Esophagus mucosa (tissue), 1 donor: ENCODE data around the gene SCAI. TPM values are rescaled to one million over a fixed set of nuclear protein-coding genes. Genes with fewer than 3 reads are reported as not detected.
"Not testable (repeated sequence)": the region's sequence is repeated elsewhere in the genome, so short reads cannot be mapped to it uniquely, and the experiment has no call there.

ENCODE experiments used
- ATAC-seq: fragments of 200-7000 bp; cut with Tn5 transposase; one replicate; pipeline ENCODE4 v1.9.1; 2020
- total RNA-seq: library from RNA; stranded (reverse); gene quantifications from one replicate; pipeline ENCODE4 v1.2.4, GENCODE V29; 2023
- donor health status: DM: yes; HTN: yes; CAD: no.

The SCAI gene
- total RNA-seq, 1 donor from 2014 or later: 3.0 TPM

DNA sequence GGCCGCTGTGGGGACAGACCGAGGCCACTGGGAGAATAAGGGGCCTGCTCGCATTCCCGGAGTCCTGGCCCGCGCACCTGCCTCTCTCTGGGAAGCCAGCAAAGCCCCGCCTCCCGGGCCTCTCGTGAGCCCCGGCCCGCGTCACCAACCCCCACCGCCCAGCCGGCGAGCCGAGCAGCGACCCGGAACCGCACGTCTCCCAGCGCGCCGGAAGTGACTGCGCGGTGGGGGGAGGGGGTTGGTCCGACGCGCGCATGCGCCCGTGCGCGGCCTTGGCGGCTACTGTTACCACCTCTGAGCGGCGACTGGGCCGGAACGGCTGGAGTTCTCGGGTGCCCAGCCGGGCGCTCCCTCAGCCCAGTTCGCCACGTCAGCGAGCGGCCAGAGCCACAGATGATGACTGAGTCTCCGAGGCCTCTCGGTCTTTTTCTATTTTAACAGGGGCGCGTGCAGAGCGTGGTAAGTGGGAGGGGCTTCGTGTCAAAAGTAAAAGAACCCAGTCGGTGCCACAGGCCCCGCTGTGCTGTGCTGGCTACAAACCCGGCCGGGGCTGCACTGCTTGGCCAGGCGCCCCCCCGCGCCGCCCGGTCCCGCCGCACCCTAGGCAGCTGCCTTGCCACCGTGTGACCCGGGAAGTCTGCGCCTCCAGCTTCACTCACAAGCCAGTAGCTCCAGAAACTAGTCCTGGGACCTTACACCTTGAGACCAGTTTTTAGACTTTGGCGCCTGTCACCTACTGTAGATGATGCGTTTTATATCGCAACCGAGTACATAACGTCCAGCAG is 202.2 kb downstream of the SCAI start, which contains the start of gene GOLGA1:
Gene GOLGA1 (minus strand): TSS at position 190 of the 785 bp plus-strand sequence. CDS start 2,372 bp downstream, outside the sequence.
- peak; percentile 99 for ATAC-seq

DNA sequence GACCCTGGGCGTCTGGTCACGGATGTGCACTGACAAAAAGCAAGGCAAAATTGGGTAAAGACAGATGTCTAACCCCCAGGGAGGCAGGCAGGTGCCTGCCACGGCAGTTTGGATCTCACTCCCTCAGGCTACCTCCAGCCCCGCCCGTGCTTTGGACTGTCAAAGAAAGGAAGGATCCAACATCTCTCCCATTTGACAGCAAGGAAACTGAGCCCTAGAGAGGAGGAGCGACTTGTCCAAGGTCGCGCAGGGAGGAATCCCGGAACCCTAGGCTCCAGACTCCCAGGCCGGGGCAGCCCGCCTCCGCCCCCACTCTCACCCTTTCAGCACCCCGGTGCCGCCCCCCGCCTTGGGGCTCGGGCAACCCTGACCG is 202.8 kb downstream of the SCAI start:
- peak; percentile 59 for ATAC-seq

DNA sequence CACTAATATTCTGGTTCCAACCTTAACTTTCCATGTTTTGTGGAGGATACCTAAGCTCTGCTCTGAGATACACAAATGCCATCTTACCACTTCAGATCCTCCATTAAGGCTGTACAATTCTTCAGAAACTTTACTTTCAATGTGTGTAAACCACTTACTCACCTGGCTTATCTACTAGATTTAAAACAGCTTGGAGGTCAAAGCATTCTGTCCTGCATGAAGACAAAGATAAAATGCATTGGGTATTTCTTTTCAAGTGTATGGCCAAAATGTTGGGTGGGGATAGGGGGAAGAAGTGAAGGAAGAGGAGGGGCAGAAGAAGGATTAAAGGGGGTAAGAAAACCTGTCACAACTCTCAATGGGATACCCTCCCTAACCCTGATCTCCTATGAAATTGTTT is 203.4 kb downstream of the SCAI start:
- ATAC-seq: no peak

DNA sequence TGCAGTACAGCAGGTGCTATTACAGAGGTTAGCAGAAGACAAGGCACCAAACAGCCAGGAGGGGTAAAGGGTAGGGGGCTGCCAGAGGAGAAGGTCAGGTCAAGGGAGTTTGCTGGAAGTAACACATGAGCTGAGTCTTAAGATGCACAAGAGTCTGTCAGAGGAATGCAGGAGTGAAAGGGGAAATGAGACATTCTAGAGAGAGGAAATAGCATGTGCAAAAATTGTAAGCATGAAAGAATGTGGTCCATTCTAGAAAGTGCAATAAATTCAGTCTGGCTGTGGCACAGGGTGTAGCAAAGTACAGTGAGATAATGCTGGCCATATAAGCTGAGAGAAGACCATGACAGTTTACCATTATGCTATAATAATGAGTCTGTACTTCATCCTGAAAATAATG is 209.0 kb downstream of the SCAI start:
- ATAC-seq: no peak

DNA sequence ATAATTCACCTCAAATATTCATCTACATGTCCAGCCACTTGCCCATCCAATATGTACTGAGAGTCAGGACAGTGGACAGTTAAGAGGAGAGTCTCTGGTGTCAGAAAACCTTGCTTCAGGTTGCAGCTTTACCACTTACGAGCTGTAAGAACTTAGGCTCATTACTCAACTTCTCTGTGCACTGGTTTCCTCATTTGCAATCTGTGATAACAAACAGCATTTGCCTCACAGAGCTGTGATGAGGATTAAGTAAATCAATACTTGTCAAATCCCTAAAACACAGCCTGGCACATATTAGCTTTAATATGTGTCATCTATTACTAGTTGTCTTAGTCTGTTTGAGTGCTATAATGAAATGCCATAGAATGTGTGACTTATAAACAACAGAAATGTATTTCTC is 211.0 kb downstream of the SCAI start:
- ATAC-seq: no peak

DNA sequence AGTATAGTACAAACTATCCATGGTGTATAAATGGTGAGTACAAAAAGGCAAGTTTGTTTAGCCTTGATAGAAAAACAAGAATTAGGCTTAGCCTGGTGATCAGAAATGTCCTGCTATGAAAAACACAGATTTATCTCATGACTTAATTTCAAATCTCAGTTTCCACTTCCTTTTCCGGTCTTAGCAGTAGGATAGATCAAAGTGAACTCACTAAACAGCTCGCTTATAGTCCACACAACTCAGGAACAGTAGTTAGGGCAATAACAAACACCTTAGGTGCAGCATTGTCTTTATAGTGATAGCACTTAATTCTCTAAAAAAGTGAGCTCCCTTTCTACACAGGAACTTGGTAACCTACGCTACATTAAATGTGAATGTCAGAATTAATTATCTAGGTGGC is 213.9 kb downstream of the SCAI start:
- ATAC-seq: no peak

DNA sequence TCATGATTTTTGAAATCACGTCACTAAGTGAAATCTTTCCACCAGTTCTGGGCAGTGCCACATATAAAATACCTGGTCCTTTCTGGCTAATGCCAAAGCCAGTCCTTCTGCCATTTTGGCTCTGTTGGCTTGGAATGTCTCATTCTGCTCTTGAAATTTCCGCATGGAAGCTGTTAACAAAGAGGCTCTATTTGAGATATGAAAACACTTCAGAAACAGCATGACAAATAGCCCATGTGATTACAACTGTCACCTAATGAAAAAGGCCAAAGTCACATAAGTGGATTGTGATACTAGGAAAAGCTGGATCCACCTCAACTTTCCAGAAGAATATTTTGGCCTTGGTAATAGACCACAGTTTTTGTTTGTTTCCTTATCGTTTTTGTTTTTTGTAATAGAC is 215.2 kb downstream of the SCAI start:
- no peak for ATAC-seq

DNA sequence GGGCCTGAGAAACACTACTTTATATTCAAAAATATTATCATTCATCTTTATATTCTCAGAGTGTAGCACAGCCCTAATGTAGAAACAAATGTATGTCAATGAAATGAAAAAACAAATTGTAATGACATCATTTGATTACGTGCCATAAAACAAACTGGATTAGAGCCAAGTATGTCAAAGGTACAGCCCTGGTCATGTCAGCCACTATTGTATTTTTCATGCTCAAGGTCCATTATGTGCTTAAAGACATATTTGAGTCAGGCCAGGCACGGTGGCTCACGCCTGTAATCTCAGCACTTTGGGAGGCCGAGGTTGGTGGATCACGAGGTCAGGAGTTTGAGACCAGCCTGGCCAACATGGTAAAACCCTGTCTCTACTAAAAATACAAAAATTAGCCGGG is 222.9 kb downstream of the SCAI start:
- ATAC-seq: not testable (repeated sequence)

DNA sequence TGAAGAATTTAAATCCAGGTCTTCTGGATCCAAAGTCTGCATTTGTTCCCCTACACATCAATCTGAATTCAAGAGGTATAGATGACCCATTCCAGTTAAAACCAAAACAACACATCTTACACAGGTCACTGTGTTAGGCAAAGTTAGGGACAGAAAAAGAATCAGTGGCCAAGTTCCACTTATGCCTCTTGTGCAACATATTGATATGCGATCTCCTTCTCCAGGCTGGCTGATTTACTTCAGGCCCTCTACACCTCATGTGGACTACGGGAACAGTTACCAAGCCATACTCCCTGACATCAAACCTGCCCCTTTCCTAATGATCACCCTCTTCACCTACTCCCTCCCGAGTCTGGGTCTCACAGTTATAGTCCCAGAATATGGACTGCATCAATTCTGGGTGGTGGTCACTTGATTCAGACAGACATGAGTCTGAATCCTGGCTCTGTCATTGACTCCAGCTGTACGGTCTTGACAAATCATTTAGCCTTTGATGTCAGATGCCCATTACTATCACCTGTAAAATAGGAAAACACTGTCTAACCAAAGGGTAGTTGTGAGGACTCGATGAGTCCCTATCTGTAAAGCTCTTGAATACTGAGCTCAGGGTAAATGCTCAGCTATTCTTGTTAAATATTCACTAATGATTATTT is 228.4 kb downstream of the SCAI start:
- no peak for ATAC-seq

DNA sequence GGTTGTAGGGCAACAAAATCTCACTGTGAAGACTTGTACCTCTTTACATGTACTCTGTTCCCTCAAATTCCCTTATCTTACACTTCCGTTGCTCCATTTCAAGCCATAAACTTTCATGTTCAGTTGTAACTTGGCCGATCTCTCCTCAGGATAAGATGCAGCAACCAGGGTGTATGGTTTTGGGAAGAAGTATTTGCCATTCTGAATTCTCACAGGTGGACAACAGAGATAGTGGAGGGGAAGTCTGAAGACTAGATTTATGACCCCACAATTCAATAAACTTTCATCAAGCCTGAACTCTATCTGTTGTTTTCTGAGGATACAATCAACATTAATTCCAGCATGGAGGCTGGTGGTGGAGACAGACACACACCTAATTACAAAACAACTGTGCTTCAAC is 229.9 kb downstream of the SCAI start:
- no peak for ATAC-seq

DNA sequence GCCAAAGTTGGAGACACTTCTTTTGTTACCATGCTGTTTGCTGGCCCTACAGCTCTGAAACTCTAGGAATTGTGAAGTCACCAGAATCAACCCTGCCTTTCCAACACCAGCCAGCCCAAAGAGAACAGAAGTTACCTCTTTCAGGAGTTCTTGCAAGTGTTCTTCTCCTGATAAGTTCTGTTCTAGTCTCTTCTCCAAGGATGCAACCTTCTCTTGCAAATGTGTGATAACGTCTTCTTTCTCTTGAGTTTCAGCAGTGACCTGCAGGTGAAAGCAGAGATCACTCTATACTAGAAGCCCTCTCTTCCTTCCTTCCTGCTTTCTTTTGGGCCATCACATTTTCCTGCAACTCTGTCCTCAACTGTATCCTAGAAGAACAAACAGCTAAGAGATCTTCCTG is 231.6 kb downstream of the SCAI start:
- ATAC-seq: no peak

DNA sequence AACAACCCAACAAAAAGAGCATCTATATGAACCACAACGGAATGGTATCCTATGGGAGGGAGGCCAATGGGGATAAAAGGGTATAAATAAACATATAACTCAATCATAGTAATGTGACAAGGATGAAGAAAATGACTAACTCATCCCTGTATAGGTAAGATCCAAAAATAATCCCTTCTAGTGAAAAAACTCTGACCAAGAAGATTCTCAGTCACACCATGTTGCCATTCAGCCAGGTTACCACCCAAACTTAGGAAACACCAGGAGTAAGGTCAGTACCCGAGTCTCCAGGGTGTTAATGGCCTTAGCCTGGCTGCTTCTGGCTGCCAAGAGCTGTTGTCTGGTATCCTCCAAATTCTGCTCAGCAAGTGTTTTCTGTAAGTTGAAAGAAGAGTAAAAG is 235.2 kb downstream of the SCAI start:
- ATAC-seq: no peak

DNA sequence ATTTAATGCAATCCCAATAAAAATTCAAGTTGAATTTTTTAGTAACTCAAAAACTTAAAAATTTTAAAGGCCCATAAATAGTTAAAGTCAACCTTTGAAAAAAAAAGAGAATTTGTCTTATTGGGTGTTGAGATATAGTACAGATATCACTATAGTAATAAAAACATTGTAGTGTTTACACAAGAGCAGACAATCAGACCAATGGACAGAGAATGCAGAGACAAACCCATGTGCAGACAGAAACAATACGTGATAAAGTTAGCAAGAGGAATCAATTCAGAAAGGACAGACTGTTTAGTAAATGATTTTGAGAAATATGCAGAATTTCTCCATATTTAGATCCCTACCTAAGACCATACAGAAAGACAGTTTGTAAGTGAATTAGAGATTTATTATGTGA is 236.4 kb downstream of the SCAI start:
- no peak for ATAC-seq

DNA sequence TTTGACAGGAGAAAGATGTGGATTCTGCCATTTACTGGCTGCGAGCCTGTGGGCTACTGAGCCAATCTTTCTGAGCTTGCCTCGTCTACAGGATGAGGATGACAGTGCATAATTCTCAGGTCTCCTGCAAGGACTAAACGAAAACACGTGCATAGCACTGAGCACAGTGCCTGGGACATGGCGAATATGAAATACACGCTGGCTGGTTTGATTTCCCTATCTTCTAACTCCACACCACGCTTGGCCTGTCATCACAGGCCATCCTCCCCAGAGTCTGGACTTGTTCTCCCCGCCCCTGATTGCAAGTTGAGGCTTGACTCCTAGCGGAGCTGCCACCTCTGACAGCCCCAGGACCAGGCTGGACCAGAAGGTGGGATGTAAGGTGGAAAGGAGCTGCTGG is 243.5 kb downstream of the SCAI start:
- ATAC-seq: peak; percentile 74

DNA sequence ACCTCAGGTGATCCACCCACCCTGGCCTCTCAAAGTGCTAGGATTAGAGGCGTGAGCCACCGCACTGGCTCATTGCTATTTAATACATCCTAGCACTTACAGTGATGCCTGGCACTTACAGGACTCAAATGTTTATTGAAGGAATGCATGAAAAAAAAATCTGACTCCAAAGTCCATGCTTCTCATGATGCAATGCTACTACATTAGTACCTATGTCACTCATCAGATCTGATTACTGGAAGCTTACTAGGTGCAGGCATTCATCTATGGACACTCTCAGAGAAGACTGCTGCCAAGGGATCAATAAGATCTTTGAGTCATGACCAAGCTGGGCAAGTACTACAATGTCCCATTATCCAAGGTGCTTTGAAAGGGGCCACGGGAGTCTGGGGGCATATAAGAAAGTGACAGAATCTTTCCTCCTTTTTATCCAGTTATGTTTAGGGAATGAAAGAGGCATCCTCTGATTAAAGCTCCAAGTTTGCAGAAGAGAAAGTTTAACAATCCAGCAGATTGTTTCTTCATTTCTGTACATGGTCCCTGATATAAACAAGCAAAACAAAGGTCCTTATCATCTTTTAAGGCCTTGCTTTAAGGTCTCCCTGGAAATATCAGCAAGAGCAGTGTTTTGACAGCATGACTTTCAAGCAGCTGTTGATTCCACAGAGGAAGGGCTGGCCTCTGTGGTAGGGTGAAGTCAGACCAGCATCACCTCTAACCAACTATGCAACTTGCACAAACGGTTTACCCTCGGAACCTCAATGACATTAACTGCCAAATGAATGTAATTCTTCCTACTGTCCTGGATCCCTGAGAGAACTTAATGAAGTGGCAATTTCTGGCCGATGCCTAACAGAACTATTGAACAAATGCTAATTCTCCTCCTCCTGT is 245.5 kb downstream of the SCAI start:
- no peak for ATAC-seq

DNA sequence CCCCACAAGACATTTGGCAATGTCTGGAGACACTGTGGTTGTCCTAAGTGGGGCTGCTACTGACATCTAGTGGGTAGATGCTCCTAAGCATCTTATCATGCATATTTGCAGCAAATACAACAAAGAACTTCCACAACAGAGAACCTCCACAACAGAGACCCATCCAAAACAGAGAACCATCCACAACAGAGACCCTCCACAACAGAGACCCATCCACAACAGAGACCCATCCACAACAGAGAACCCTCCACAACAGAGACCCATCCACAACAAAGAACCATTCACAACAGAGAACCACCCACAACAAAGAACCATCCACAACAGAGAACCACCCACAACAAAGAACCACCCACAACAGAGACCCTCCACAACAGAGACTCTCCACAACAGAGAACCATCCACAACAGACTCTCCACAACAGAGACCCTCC is 248.6 kb downstream of the SCAI start:
- ATAC-seq: peak; percentile 52

DNA sequence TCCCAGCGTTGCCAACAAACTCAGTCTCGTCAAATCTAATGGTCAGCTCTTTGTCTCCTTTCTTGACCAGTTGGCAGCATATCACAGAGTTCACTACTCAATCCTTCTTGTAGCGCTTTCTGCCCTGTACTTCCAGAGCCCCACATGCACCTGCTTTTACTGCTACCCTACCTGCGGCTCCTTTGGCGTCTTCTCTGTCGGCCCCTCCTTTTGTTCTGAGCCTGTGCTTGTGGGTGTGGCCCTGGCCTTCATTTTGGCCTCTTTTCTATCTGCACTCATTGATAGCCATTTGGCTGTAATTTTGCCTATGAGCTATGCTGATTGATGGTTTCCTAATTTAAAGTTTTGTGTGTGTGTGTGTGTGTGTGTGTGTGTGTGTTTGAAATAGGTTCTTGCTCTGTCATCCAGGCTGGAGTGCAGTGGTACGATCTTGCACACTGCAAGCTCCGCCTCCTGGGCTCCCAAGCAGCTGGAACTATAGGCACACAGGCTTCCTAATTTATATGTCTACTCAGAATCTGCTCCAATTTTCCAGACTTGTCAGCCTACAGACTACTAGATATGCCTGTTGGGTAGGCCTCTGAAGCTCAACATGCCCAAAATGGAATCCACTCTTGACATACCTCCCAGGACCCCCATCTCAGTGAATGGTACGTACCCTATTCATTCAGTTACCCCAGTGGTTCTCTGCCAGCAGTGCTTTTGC is 249.1 kb downstream of the SCAI start:
- no peak for ATAC-seq

Other genes starting within 250 kb of the SCAI start
- 17.6 TPM for gene GOLGA1, start 202.4 kb downstream of the SCAI start, total RNA-seq
- gene PPP6C, start 46.3 kb upstream of the SCAI start, total RNA-seq: 38.8 TPM
- gene RABEPK, start 57.0 kb upstream of the SCAI start, total RNA-seq: 15.0 TPM
- 119 TPM for gene HSPA5, start 97.8 kb upstream of the SCAI start, total RNA-seq
- gene GAPVD1, start 118.3 kb upstream of the SCAI start, total RNA-seq: 34.6 TPM